HuH-7.5 (cell line): ENCODE measurements around the gene SND1.
"Not testable (repeated sequence)": the region's sequence is repeated elsewhere in the genome, so short reads cannot be mapped to it uniquely, and the experiment has no call there.

Source experiments
- DNase-seq: peaks from one replicate; pipeline ENCODE4 v3.0.0; 2011; ENCODE audit warnings: low spot score

Gene SND1

DNA sequence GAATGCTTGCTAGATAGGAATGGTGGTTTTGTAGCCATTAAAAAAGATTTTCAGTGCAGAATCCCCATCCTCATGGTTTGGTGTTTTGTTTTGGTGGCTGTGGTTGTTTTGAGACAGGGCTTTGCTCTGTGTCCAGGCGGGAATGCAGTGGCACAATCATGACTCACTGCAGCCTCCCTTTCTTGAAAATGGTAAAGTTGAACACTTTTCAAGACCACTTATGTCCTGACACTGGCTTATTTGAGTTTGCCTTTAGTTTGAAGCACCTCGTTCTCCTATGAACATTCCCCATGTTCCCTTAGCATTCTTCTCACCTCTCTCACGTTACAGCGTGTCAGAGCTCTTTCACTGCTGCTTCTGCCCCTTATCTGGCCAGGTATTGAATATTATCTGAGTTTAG lies 239.2 kb downstream of the SND1 start:
- no peak for DNase-seq

DNA sequence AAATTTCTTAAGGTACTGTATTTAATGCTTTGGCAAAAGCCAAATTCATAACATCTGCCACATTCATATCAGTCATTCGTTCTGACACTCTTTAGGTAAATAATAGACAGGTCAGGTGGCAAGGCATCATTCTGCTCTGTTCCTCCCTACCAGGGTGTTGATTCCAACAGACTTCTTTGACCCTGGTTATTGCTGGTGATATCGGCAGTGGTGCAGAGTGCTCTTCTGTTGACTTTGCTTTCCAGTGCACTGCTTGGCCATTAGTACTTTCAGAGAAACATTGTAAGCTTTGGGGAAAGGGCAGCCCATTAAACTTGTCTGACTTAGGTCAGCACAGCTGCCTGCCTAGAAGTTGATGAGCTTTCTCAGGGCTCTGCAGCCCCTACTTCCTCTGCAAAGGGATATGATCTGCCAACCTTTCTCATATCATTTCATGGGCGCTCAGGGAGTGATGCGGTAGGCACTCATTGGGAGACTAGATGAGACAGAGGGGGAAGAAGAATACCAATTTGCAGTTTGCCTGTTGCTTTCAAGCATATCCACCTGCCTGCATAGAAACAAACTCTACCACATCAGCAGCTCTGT lies 240.0 kb downstream of the SND1 start:
- DNase-seq, result no peak

DNA sequence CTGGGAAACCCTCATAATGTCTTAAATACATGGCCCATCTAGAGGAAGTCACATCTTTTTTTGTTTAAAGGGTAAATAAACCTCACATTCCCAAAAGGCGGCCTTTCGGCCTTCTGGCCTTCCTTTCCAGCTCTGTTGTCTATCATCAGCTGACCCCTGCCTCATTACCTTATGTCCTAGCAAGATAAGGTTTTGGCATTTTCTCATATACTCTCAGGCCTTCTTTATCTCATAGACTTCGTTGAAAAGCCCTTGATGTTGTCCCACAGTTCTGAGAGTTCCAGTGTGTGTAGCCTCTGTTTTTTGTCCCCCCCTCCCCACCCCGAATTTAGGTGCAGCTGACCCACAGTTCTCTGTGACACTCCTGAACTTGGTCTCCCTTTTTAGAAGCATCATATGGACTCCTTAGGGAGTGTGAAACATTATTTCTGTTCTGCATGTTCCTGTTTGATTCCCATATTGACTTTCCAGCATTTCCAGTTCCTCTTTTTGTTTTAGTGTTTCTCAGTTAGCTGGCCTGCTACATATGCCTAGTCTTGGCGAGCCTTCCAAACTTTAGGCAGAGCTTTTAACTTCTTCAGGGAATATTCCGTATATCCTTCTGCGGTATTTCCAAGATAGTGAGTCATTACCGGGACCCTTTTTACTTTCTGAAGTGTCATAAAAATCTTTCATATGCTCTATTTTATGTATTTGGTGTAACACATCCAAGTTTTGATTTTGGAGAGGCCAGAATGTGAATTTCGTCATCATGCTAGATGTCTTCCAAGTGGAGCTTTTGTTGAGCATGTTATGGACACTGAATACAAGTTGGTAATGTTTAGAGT lies 240.7 kb downstream of the SND1 start:
- DNase-seq, result no peak

DNA sequence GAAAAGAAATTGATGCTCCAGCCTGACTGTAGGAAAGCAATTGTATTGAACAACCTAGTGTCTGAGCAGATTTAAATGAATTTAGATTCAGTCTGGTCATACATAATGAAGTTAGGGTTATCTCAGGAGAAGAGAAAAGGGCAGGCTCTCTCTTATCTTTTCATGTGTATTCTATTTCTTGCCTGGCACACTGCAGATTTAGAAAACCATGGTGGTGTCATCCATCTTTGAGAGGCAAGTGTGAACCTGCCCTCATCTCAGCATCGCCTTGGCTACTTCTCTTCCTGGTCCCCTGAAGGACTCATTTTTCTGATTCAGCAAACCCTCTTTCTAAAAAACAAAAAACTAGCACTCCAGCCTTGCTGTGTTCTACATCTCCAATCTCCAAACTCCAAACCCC lies 241.6 kb downstream of the SND1 start:
- DNase-seq, result no peak

DNA sequence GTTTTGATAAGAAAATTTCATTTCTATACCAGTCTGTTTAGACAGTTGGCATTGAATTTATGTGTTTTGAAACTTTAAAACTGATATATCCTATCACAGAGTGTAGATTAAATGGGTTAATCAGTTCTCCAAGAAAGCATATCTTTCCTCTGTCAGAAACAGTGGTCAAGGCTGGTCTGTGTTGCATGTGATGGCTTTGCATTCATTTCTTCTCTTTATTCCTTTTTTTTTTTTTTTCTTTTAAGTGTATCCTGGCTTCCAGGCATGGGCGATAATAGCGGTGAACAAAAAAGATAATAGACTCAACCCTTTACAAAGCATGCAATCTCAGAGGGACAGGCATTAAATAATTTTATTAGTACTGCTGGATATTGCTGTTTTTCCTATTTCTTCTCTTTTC lies 242.6 kb downstream of the SND1 start:
- no peak for DNase-seq

DNA sequence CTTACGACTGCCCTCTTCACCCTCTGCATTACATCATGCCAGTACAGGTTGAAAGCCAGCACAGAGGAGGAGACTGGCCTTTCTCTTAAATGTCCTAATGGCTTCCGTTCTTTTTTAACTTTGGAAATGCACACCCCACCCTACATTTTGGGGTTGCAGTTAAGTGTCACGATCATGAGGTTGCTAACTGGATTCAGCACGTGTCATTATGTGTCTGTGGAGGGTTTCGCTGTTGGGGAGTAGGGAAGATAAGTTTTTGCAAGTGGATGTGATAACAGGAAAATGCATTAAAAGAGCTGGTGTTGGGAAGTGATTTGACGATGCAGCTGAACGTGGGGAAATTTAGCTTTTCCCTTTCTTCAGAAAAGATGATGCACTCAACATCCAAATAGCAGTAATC lies 243.4 kb downstream of the SND1 start:
- no peak for DNase-seq

DNA sequence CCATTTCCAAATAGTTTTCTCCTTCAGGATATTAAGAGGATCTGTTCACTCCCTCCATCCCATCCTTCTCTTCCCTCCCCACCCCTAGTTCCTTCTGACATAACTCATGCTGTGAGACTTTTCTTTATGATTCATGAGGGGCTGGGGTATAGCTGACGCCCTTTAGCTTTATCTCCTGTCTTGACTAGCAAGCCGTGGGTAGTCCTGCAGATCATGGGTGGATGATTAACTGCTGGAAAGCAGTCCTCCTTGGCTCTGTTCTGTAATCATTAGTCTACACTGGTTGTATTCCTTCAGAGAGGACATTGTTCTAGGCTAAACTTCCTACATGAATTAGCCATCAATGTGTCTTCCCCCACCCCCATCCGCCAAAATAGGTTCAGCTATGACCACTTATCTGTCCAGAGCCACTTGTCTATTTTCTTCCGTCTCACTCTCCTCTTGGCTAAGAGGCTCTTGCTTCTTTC lies 243.9 kb downstream of the SND1 start:
- DNase-seq, result no peak

DNA sequence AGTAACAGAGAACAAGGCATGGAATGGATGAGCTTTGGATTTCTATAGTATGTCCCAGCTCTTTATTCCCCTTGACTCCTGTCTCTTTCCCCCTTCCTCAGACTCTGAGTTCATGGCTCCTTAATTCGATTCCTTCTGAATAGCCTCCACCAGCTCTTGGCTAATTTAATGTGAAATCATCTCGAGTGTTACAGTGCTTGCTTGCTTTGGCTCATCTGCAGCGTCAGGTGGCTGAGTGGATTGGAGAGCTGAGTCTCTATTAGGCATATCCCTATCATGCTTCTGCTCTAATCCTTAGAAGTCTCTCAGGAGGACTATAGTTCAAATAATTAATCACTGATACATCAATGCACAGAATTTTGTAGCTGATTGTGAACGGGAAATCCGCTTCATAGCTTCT lies 244.7 kb downstream of the SND1 start:
- DNase-seq, result no peak

DNA sequence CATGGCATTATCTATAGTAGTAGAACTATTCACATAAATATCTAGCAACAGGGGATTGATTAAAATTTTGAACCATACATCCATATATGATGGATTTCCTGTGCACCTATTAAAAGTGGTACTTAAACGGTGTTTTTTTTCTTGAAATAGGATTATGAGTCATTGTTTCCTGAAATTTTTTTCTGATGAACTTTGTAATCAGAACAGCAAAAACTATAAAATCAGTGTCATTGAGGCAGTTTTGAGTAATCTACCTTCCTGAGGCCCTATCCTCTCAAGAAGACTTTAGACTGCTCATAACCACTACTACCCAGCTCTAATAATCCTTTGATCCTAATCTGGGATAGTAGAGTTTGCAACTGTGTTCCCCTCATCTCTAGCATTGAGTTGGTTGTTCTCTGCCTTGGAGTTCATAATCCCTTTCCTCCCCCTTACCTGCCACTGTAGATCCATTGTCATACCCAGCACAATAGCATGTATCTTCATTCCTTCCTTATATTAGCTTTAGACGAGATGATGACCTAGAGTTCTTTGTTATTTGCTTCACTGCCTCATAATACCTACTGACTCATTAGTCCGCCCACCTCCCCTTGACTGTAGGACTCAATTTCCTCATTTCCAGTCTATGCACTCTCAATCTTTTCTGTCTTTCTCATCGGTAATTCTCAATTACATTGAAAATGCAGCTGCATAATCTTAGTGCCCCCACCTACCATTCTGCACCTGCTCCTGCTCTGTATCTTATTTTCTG lies 245.9 kb downstream of the SND1 start:
- DNase-seq, result no peak

DNA sequence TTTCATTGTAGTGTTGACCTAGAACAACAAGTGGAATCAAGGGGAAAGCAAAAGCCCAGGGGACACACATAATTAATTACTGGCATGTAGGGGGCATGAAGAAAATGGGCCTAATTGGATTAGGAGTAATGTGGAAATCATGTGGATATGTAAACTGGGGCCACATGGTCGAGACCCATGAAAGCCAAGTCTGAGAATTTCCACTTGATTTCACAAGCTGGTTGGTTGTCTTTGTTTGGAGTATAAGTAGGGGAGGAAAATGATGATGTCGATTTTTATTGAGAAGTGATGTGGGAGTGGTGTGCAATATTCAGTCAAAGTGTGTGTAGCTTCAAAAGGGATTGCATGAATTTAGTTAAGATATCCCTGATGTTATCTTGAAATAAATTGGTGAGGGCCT lies 247.4 kb downstream of the SND1 start:
- DNase-seq, result no peak

DNA sequence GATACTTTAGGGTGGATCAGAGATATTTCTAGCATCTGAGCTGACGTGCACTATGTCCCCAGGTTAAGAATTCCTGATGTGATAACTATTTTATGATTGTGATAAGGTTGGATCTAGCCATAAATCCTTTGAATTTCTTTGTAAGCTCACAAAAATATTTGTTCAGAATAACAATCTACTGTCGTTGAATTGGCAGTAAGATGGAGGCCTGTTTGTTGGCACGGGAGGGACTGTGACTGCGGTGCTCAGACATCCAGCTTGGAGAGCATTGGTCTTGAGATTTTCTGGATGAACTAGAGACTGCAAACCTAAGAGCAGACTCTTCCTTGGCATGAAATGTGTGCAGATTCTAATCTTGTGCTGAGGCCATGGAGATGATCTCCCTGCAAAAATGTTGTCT lies 248.1 kb downstream of the SND1 start:
- DNase-seq, result no peak

DNA sequence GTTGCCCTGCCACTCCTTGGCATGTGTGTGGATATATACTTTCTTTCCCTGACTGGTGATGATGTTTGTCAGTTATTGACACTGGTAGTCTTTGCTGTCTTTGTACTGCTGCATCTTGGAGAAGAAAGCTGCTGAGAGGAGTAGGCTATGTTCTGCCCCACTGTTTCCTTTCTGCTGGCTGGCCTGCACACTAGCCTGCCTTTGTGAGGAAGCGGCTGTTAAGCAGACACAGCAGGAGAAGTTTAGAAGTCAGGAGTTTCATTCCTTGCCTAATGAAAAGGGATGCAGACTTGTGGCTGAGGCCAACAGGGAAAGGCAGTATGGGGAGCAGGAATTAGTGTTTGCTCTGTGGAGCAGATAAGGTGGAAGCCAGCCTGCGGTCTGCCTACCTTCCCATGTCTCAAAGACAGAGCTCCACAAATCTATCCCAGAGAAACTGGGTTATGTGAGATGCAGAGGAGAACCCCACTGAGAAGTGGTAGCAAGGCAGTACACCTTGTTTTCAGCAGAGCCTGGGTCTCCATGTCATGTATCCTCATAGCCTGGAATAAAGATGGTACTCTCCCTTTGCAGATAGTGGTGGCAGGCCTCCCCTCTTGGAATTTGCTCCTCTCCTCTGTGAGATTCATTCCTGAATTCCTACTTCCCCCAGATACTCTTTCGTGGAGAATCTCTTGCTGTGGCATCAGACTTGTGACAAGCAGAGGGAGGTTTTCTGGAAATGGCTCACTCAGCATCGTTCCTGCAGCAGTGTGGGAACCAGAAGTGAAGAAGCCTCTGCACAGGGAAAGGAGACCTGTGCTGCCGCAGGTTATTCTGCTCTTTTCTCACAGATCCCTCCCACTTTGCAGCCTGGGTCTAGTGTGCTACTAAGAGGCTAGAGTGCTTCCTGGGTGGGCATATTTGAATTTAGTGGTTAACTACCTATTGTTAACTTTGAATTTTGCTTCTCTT lies 249.0 kb downstream of the SND1 start:
- DNase-seq, result no peak

DNA sequence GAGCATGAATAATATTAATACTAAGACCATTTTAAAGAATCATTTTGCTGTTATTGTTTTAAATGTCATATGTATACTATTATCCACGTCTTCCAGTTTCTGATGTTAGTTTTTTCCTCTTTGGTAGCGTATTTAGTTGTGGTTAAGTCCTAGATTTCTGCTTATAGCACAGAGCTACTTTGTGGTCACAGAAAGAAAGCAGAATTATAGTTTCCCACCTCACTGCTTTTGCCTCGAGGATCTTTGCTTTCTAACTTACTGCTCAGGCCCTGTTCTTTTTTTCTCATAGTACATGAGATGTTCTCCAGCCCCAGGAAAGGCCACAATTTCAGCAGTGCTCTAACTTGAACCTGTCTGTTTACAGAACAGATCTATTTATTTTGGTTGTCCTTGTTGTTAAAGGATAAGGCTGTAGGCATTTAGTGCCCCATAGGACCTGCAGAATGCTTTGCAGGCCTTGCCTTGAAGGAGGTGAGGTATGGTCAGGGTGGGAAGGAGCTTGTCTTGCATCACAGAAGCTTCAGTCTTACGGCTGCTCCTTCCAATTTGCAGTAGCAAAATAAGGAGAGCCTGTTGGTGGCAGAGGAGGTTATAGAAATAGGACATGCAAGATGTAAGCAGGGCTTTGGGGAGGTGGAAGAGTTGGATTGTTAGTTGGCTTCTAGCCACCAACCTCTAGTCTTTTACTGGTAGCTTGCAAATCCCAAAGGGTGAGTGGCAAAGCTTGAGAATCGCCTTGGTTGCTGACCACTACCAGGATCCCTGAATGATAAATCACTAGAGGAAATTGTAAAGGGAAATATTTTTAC lies 250.1 kb downstream of the SND1 start:
- no peak for DNase-seq

DNA sequence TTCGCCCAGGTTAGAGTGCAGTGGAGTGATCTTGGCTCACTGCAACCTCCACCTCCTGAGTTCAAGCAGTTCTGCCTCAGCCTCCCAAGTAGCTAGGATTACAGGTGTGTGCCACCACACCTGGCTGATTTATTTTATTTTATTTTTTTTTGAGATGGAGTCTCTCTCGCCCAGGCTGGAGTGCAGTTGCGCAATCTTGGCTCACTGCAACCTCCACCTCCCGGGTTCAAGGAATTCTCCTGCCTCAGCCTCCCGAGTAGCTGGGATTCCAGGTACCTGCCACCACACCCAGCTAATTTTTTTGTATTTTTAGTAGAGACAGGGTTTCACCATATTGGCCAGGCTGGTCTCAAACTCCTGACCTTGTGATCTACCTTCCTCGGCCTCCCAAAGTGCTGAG lies 250.8 kb downstream of the SND1 start:
- DNase-seq, result not testable (repeated sequence)

DNA sequence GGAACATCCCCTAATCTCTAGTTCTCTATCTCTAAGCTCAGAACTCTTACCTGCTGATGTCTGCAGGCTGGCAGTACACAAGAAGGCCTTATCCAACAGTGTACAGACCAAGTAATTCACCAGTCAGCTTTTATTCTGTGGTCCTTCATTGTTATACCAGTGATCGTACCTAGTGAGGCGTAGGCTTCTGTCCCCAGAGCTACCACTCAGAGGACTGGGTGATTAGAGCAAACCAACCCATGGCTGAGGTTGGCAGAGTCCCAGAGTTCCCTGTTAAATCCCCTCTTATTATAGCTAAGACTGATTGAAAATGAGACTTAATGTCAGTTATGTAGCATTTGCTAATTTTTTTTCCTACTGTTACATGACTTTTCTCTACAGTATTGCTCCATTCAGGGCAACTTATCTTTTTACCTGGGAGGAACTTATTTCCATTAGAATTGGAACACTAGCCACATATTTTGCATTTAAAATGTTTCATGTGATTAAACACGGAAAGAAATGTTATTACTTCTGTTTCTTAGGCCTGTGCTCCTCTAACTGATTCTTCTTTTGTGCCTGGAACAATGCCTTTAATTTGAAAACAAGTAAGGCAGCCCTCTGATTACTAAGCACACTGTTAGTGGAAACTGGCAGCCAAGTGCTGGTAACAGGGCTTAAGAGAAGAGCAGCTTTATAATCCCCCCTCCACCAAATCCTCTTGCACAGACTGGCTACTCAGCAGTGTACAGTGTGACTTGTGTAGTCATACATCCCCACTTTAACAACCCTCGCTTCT lies 252.1 kb downstream of the SND1 start:
- DNase-seq, result no peak

DNA sequence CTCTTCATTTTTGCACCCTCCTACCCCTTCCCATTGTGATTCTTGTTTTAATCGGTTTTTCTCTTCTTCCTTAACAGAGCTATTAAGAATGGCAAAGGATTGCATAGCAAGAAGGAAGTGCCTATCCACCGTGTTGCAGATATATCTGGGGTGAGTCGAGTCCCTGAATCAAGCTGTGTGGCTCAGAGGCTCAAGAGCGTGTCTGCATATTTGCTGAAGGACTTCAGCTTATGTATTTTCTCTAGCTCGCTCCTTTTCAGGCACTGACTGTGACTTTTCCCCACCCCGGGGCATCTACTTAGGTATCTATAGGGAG lies 252.6 kb downstream of the SND1 start:
- no peak for DNase-seq

DNA sequence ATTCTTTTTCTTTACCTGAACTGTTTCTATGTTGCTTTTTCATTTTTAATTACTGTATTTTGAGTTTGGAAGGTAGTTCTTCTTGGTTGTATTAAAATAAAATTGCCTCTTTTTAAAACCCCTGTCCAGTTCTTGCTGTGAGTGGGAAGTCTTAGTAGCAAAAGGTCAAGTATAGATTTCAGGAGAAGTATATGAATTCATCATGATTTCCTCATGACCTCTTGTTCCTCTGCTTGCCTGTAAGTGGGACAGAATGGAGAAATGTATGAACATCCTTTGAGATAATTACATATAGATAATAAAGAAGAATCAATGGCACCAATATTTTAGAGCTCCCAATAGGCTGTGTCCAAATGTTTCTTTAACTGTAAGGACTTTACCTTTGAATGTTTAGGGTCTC lies 253.0 kb downstream of the SND1 start:
- DNase-seq, result no peak

DNA sequence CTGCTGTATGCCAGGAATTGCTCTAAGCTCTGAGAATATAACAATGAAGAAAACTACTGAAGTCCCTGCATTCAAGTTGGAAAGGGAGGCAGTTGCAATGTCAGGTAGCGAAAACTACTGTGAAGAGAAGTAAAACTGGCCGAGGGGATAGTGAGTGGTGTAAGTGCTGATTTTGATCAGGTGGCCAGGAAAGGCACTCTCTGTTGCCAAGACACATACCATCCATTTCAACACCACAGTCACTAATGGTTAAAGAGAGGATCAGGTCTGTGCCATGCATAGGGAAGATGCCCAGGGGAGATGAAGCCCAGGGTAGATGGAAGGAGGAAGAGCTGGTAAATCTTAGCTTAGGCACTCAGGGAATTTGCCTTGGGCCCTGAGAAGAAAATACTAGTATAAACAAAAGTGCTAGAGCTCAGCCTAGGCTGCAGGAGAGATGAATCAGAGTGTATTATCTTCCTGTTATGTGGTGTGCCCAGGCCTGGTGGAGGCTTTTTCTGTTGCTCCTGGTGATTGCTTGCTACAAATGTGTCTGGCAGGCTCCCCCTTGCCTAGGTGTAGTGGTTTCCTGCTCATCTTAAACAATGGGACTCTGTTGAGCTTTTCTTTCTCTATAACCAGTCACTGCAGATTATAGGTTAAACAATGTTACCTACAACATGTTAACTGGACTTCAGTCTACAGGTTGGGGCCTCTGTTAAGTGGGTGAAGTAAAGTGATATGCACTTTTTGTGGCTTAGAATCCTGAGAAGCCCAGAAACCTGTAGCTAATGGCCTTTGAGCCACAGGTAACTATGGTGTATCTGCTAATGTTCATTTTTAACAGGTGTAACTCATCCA lies 253.7 kb downstream of the SND1 start:
- no peak for DNase-seq
